ENCODE data around the gene MALL. TPM values are rescaled to one million over a fixed set of nuclear protein-coding genes. Genes with fewer than 3 reads are reported as not detected.

The MALL gene
- total RNA-seq, 2 donors from 2014 or later: 6.6 to 10.4 TPM

- ATAC-seq (no peak), DNase-seq (no peak)
- no peaks in the 10 kb centered on the region for H3K4me1 ChIP-seq
- intact Hi-C loops (cut with DNase I): no loop called here
- no peaks in the 10 kb centered on the region for H3K27me3 ChIP-seq
- H3K9me3 ChIP-seq: no peaks in the 10 kb centered on the region
- 55 to 66% methylated on average over 3 of the region's 3 CpGs for WGBS, 2 donors
- no peak overlapping the region for H3K4me3 ChIP-seq
- no peak for TF ChIP-seq CTCF (IDR thresholded peaks at IDR 0.05)
- no peak overlapping the region for H3K27ac ChIP-seq
- H3K36me3 ChIP-seq (replicated peaks in 1 of 2; ENCODE audit: insufficient read depth in 1 of 2, low read depth in 2 of 2): no peaks in the 10 kb centered on the region
Observed at GRCh38 chr2:110152943-110153342, 37.3 kb upstream of the MALL start.

GRCh38 chr2:110149330-110150220, 34.0 kb upstream of the MALL start:
- no peaks in the 10 kb centered on the region for H3K9me3 ChIP-seq
- intact Hi-C loops (cut with DNase I): no loop called here
- 61% methylated on average over 6 of the region's 6 CpGs for WGBS, 2 donors
- TF ChIP-seq CTCF (IDR thresholded peaks at IDR 0.05): no peak
- no peak for TF ChIP-seq POLR2A (IDR thresholded peaks at IDR 0.05)
- no peaks in the 10 kb centered on the region for H3K27me3 ChIP-seq
- ATAC-seq (peak; percentile 30), DNase-seq (no peak)
- H3K27ac ChIP-seq: no peak overlapping the region
- H3K4me1 ChIP-seq: no peaks in the 10 kb centered on the region
- H3K4me3 ChIP-seq: no peak overlapping the region
- no peaks in the 10 kb centered on the region for H3K36me3 ChIP-seq (replicated peaks in 1 of 2; ENCODE audit: insufficient read depth in 1 of 2, low read depth in 2 of 2)

- ATAC-seq: no peak
- WGBS, 2 donors: 84 to 86% methylated on average over 2 of the region's 2 CpGs
- no peaks in the 10 kb centered on the region for H3K9me3 ChIP-seq
Observed at GRCh38 chr2:110146945-110147332, 31.3 kb upstream of the MALL start.

GRCh38 chr2:110146183-110146944, 30.7 kb upstream of the MALL start:
- DNase-seq (no peak), ATAC-seq (no peak)
- H3K27ac ChIP-seq: no peak overlapping the region
- H3K36me3 ChIP-seq (replicated peaks in 1 of 2; ENCODE audit: insufficient read depth in 1 of 2, low read depth in 2 of 2): no peaks in the 10 kb centered on the region
- TF ChIP-seq POLR2A (IDR thresholded peaks at IDR 0.05): no peak
- no peak for TF ChIP-seq CTCF (IDR thresholded peaks at IDR 0.05)
- no peak overlapping the region for H3K4me3 ChIP-seq
- no peaks in the 10 kb centered on the region for H3K4me1 ChIP-seq
- intact Hi-C loops (cut with DNase I): no loop called here
- WGBS, 2 donors: 62 to 64% methylated on average over 2 of the region's 2 CpGs
- no peaks in the 10 kb centered on the region for H3K27me3 ChIP-seq
- no peaks in the 10 kb centered on the region for H3K9me3 ChIP-seq

More at GRCh38 chr2:110146945-110147332, 31.3 kb upstream of the MALL start:
- TF ChIP-seq POLR2A (IDR thresholded peaks at IDR 0.05) (no peak), CTCF (IDR thresholded peaks at IDR 0.05) (no peak)
- no peak overlapping the region for H3K4me3 ChIP-seq
- no peaks in the 10 kb centered on the region for H3K4me1 ChIP-seq
- H3K27ac ChIP-seq: no peak overlapping the region
- no peaks in the 10 kb centered on the region for H3K36me3 ChIP-seq (replicated peaks in 1 of 2; ENCODE audit: insufficient read depth in 1 of 2, low read depth in 2 of 2)
- H3K27me3 ChIP-seq: no peaks in the 10 kb centered on the region
- DNase-seq: no peak
- intact Hi-C loops (cut with DNase I): no loop called here
